ENCODE results near the gene HERPUD2.
"Not testable (repeated sequence)": the region's sequence is repeated elsewhere in the genome, so short reads cannot be mapped to it uniquely, and the experiment has no call there.

The HERPUD2 gene

DNA sequence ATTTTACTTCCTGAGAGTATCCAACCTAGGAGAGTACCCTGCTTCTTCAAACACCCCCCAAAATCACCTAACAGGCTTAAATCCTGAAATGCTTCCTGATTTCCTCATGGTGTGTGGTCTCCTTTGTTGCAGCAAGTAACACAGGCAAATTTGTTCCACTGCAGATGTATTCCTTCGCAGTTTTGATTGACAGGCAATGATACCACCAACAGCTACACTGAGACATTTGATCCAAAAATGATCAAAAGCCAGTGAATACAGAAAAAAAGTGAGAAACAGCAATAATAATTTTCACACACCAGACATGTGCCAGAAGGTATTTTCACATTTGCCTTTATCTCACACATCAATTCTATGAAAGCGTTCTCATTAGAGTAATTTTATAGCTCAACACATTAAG lies 95.9 kb downstream of the HERPUD2 start:
- DNase-seq: no peak

- no peak for DNase-seq
Measured at GRCh38 chr7:35596061-35596460, 98.9 kb downstream of the HERPUD2 start.

DNA sequence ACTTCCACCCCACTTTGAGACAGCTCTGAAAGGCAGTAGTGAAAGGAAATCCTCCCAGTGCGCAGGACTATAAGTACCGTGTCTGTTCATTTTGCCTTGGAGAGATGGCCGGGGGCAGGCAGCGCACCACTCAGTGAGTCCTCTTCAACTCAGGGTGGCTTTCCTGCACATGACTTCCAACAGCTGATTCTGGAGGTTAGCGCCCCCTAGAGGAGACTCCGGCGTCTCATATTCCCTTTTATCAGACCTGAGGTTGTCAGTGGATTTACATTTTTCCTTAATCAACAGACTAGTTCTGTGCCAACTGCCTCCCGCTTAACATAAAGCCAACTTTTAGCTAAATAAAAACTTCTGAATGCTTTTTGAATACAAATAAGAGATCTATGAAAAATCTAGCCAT lies 101.0 kb downstream of the HERPUD2 start:
- no peak for DNase-seq

DNA sequence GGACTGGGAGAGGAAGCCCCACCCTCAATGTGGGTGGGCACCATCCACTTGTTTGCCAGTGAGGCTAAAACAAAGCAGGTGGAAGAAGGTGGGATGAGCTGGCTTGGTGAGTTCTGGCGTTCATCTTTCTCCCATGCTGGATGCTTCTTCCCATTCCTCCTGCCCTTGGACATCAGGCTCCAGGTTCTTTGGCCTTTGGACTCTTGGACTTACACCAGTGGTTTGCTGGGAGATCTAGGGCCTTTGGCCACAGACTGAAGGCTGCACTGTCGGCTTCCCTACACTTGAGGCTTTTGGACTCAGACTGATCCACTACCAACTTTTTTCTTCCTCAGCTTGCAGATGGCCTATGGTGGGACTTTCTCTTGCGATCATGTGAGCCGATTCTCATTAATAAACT lies 106.3 kb downstream of the HERPUD2 start:
- DNase-seq: no peak

DNA sequence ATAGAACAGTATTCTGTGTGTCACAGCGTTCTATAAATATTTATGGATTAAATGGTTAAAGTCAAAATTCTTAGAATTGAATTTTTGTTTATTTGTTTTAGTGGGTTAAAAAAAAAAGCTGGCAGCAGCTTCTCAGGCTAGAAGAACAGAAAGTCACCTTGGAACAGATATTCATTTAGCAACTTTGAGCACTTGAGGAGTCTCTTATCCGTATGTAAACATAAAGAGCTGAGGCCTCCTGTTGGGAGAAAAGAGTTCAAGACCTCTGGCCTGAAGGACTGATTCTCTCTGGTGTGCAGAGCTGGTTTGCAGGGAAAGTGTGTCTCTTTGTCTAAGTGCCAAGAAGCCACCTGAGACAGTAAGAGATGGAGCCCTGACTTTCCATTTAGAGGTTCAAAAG lies 109.9 kb downstream of the HERPUD2 start:
- no peak for DNase-seq

DNA sequence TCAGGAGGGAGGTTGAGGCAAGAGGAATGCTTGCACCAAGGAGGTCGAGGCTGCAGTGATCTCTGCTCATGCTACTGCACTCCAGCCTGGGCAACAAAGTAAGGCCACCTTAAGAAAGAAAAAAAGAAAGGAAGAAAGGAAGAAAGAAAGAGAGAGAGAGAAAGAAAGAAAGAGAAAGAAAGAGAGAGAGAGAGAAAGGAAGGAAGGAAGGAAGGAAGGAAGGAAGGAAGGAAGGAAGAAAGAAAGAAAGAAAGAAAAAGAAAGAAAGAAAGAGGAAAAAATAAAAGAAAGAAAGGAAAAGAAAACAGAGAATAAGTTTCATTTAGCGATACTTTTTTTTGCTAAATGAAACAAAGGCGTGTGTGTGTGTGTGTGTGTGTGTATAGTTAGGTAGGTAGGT lies 110.4 kb downstream of the HERPUD2 start:
- not testable (repeated sequence) for DNase-seq

All from inflammatory macrophage treated with lipopolysaccharide for 4 hours (primary cell).